Urinary bladder (tissue), 4 donors: ENCODE measurements around the gene NHSL2. TPM values are rescaled to one million over a fixed set of nuclear protein-coding genes. Genes with fewer than 3 reads are reported as not detected.

Experiments
- DNase-seq: peaks from one replicate; pipeline ENCODE4 v3.0.0-alpha.2; 2015; ENCODE audit errors: extremely low spot score
- H3K27ac ChIP-seq: one replicate; pipeline ENCODE4 v1.5.1; 2013; ENCODE audit warnings: low read depth, mild to moderate bottlenecking, moderate library complexity
- H3K36me3 ChIP-seq: one replicate; pipeline ENCODE4 v1.6.1; 2013; ENCODE audit warnings: mild to moderate bottlenecking, moderate library complexity; ENCODE audit not compliant: insufficient read depth
- H3K4me1 ChIP-seq: one replicate; pipeline ENCODE4 v1.6.1; 2013; ENCODE audit warnings: mild to moderate bottlenecking, moderate library complexity; ENCODE audit not compliant: insufficient read depth
- H3K4me3 ChIP-seq: one replicate; pipeline ENCODE4 v1.5.1; 2013; ENCODE audit warnings: low read depth, low read length
- WGBS: extraction: QIAGEN DNeasy Blood & Tissue Kit; methylation state at CpG from one replicate; pipeline ENCODE4 v1.1.7; 2013; 5-methylcytosine and 5-hydroxymethylcytosine counted together
- polyA plus RNA-seq: library from polyadenylated mRNA; stranded (reverse); fragments of 200-250 nt; gene quantifications from one replicate; pipeline ENCODE4 v1.2.3, GENCODE V29; 2013
- total RNA-seq: library from RNA; depleted of rRNA; stranded (reverse); fragments of >200 nt; gene quantifications from one replicate; pipeline ENCODE4 v1.2.3, GENCODE V29; 2014
- donor health status: healthy with polysubstance abuse.
- donor health status: healthy.

Gene NHSL2
- total and polyA plus RNA-seq, 2 donors: 9.7 to 14.4 TPM

GRCh38 chrX:72117636-72118210 lies 207.1 kb downstream of the NHSL2 start:
- Histone ChIP-seq H3K36me3 (no peaks in the 10 kb centered on the region), H3K27ac (no peak overlapping the region), H3K4me1 (no peaks in the 10 kb centered on the region), H3K4me3 (no peak overlapping the region)
- WGBS: 98% methylated on average over 2 of the region's 2 CpGs
- DNase-seq: no peak

DNA sequence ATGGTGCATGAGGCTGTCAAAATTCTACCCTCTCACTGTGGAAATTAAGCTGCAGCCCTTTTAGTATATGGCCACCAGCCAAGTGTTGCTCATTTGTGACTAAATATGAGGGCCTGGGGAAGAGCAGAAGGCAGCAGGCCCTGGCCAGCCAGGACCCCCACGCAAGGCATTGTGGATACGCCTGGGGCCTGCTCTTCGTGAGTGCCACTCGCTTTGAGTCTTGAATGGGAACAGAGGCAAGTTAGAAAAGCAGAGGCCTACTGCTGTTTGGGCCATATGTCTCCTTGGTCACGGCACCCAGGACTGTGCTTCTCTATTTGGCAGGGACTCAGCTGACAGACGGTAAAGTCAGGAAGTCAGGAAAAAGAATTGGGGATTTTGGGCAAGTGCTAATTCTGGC lies 210.2 kb downstream of the NHSL2 start:
- WGBS: 50% methylated on average over 6 of the region's 6 CpGs
- Histone ChIP-seq H3K4me1 (peaks cover 3% of the 10 kb centered on the region), H3K36me3 (no peaks in the 10 kb centered on the region), H3K4me3 (no peak overlapping the region), H3K27ac (no peak overlapping the region)
- no peak for DNase-seq

GRCh38 chrX:72121383-72121782 lies 210.7 kb downstream of the NHSL2 start:
- no peak overlapping the region for H3K4me3 ChIP-seq
- no peak for DNase-seq
- WGBS: 1% methylated on average over 3 of the region's 3 CpGs
- H3K4me1 ChIP-seq: peaks cover 3% of the 10 kb centered on the region
- no peak overlapping the region for H3K27ac ChIP-seq
- no peaks in the 10 kb centered on the region for H3K36me3 ChIP-seq

DNA sequence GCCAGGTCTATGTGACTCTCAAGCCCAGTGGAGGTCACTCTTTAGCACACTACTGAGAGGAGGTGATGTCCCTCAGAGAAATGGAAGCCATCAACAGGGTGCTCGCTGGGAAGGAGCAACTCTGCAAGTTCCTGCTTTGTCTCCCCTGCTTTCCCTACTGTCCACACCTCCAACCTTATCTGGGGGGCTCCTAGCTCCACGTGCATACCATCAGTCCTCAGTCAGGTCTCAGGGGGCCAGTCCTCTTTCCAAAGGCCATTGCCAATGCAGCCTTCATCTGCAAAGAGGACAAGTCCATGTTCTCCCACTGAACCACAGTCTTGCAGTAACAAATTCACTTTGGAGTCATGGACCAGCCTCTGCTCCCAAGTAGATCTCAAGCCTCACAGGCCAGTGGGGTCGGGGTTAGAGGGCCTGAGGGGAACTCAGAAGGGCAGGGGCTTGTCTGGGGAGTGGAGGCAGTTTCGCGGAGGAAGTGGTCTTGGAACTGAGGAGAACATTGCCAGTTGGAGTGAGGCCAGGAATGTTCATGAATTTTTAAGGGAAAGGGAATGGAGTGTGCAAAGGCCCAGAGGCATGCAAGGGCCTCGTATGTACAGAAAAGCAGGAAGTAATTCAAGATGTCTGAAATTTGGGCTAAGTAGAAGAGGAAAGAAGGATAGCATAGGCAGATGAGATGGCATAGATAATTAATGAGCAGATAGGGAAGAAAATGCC lies 212.1 kb downstream of the NHSL2 start:
- Histone ChIP-seq H3K4me3 (no peak overlapping the region), H3K36me3 (no peaks in the 10 kb centered on the region), H3K27ac (no peak overlapping the region), H3K4me1 (peaks cover 3% of the 10 kb centered on the region)
- no peak for DNase-seq
- WGBS: 73% methylated on average over 6 of the region's 6 CpGs

- Histone ChIP-seq H3K4me3 (no peak overlapping the region), H3K27ac (peak overlapping the region; percentile 15), H3K36me3 (no peaks in the 10 kb centered on the region), H3K4me1 (peaks cover 3% of the 10 kb centered on the region)
- 37% methylated on average over 11 of the region's 11 CpGs for WGBS
- peak; percentile 63 for DNase-seq
Measured at GRCh38 chrX:72123471-72124185, 213.0 kb downstream of the NHSL2 start.

- 69% methylated on average over 8 of the region's 8 CpGs for WGBS
- peaks cover 3% of the 10 kb centered on the region for H3K4me1 ChIP-seq
Measured at GRCh38 chrX:72124540-72125201, 214.0 kb downstream of the NHSL2 start.

GRCh38 chrX:72125331-72126047 lies 214.8 kb downstream of the NHSL2 start:
- H3K4me3 ChIP-seq: no peak overlapping the region
- H3K36me3 ChIP-seq: no peaks in the 10 kb centered on the region
- no peak for DNase-seq
- WGBS: 36% methylated on average over 6 of the region's 6 CpGs
- H3K4me1 ChIP-seq: peaks cover 3% of the 10 kb centered on the region
- no peak overlapping the region for H3K27ac ChIP-seq

More at GRCh38 chrX:72124540-72125201, 214.0 kb downstream of the NHSL2 start:
- Histone ChIP-seq H3K36me3 (no peaks in the 10 kb centered on the region), H3K4me3 (no peak overlapping the region), H3K27ac (no peak overlapping the region)
- no peak for DNase-seq

- Histone ChIP-seq H3K27ac (no peak overlapping the region), H3K36me3 (no peaks in the 10 kb centered on the region), H3K4me1 (peaks cover 3% of the 10 kb centered on the region), H3K4me3 (no peak overlapping the region)
- WGBS: 25% methylated on average over 3 of the region's 3 CpGs
- DNase-seq: no peak
Measured at GRCh38 chrX:72126048-72126415, 215.4 kb downstream of the NHSL2 start.

DNA sequence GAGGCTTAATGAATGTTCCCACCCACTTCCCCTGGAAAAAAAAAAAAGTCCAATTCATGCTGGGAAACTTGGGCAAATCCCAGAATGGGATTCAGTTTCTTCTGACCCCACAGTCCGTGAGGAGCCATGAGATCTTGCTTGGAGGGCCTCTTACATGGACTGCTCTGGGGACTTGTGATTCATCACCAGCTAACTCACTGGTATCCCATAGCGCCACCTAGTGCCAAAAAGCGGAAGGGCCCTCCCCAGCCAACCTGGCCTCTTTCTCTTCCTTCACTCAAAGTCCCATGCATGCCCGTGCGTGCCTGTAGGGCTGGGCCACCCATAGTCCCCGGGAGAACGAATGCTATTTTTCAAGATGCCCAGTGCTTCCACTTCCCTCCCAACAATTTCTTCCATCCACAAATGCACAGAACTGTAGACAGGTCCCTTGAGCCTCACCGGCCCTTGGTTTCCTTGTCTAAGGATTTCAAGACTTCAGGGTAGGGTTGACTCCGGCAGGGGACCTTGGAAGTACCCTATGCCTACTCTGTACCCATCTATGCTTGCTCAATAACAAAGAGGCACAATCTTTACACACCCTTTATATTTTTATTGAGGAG lies 216.0 kb downstream of the NHSL2 start:
- Histone ChIP-seq H3K4me1 (peaks cover 3% of the 10 kb centered on the region), H3K36me3 (no peaks in the 10 kb centered on the region), H3K27ac (no peak overlapping the region), H3K4me3 (no peak overlapping the region)
- DNase-seq: peak; percentile 73
- WGBS: 15% methylated on average over 9 of the region's 9 CpGs

- Histone ChIP-seq H3K36me3 (no peaks in the 10 kb centered on the region), H3K4me1 (peaks cover 3% of the 10 kb centered on the region), H3K27ac (no peak overlapping the region), H3K4me3 (no peak overlapping the region)
- DNase-seq: no peak
- 59% methylated on average over 3 of the region's 3 CpGs for WGBS
Measured at GRCh38 chrX:72127332-72127731, 216.7 kb downstream of the NHSL2 start.

DNA sequence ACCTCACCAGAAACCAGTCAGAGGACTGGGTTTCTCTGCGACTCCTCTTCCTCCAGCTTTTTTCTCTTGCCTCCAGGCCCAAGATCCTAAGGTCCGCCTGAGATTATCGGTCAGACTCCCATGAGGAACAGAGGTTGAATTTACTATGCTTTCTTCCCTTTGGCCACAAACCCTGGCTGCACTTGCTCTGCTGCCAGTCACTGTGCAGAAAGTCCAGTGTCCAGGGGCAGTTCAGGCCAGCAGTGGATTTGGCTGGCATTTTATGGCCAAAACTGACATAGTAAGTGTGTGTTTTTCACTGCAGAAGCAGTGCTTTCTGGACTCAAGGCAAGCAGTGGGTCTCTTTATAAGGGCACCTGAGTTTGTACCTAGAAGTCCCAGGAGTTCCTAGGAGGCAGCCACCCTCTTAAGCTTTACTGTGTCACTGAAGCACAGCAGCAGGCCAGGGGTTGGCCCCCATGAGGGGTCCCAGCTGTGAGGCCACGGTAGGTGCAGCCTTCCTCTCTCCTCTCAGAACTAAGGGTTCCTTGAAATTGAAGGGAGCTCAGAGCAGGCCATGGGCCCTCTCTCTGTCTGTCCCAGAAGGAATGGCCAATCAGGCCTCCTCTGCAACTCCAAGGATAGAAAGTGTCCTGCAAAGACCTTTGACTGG lies 217.7 kb downstream of the NHSL2 start:
- no peak for DNase-seq
- WGBS: 60% methylated on average over 4 of the region's 4 CpGs
- H3K27ac ChIP-seq: no peak overlapping the region
- H3K36me3 ChIP-seq: no peaks in the 10 kb centered on the region
- peaks cover 3% of the 10 kb centered on the region for H3K4me1 ChIP-seq
- H3K4me3 ChIP-seq: no peak overlapping the region

DNA sequence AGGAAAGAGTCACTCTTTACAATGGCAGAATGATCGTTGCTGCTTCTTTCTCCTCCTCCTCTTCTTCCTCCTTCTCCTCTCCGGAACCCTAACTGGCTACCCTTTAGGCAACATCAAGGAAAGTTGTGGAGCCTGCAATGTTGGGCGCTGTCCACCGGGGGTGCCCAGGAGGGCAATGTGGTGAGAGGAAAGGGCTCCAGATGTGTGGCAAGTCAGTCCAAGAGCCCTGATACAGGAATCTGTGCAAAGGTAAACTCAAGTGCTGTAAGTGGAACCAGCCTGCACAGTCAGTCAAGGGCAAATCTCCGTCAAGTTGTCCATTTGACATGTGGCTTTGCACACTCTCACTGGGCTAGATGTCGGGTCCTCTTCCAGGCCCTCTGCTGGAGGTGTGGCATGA lies 218.2 kb downstream of the NHSL2 start:
- Histone ChIP-seq H3K4me1 (peaks cover 3% of the 10 kb centered on the region), H3K36me3 (no peaks in the 10 kb centered on the region), H3K27ac (no peak overlapping the region), H3K4me3 (no peak overlapping the region)
- 67% methylated on average over 6 of the region's 6 CpGs for WGBS
- no peak for DNase-seq
